Measurements from ENCODE around the gene KIAA1217. TPM values are rescaled to one million over a fixed set of nuclear protein-coding genes. Genes with fewer than 3 reads are reported as not detected.

KIAA1217 gene
- total RNA-seq, 1 experiment from 2014 or later: 1.1 TPM

- DNase-seq (ENCODE audit: low read depth in 1 of 2, low spot score in 2 of 2): no peak
- Histone ChIP-seq H3K27ac (no peak overlapping the region), H3K4me1 (replicated peaks) (no peaks in the 10 kb centered on the region), H3K36me3 (no peaks in the 10 kb centered on the region), H3K27me3 (replicated peaks) (no peaks in the 10 kb centered on the region), H3K4me3 (no peak overlapping the region), H3K9me3 (replicated peaks) (no peaks in the 10 kb centered on the region)
Measured at GRCh38 chr10:24303522-24304310, 94.8 kb downstream of the KIAA1217 start.

DNA sequence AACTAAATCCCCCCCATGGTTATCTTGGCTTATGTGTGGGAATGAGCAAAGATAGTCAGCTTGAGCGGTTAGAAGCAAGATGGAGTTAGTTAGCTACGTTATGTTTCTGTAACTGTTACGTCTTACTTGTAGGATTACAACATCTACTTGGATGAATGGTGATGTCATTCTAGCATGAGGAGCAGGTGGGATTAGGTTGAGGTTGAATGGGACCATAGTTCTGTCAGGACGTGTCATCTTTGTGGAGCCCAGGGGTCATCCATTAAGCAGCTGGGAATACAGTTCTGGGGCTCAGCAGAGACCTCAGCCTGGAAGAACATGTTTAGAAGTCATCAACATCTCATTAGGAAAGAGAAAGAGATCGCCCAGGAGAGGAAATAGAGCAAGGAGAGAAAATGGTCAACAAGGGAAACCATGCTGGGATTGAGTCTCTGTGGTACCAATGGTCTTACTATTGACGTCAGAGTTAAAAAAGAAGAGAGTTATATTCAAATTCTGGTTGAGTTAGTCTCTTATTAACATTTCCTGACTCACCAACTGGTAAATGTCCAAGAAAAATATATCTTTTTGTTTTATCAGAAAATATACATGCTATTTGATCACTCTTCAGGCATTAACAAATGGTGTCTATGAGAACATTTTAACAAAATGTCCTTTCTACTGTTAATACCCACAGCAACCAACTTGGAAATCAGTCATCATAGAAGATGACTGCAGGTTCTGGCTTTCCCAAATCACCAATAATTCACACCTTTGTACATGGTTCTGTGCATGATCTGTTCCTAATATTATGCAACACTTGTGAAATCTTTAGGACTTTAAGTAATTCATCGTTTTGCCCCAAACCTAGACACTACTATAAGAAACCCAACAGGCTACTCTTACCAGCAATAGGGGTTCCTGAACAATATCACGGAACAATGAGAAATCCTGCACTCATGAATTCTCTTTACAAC lies 96.9 kb downstream of the KIAA1217 start:
- Histone ChIP-seq H3K36me3 (no peaks in the 10 kb centered on the region), H3K9me3 (replicated peaks) (no peaks in the 10 kb centered on the region), H3K27ac (no peak overlapping the region), H3K4me3 (no peak overlapping the region), H3K27me3 (replicated peaks) (no peaks in the 10 kb centered on the region), H3K4me1 (replicated peaks) (no peaks in the 10 kb centered on the region)
- DNase-seq (ENCODE audit: low read depth in 1 of 2, low spot score in 2 of 2): no peak

DNA sequence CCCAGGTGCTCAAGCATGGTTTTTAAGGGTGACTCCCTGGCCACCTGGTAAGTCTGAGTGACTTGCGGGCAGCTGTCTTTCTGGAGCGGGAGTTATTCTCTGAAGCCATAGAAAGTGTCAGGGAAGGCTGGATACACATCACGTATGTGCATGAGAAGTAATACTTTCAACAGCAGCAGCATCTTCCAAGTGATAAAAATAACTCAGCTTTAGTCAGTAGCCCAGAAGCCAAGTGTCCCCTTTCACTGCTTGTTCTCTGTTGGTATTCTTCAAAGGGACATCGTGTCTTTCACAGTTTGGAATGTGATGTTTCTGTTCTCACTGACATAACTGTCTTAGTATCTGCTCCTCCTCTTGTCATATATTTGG lies 97.6 kb downstream of the KIAA1217 start:
- no peaks in the 10 kb centered on the region for H3K27me3 ChIP-seq (replicated peaks)
- no peaks in the 10 kb centered on the region for H3K4me1 ChIP-seq (replicated peaks)
- H3K27ac ChIP-seq: no peak overlapping the region
- H3K36me3 ChIP-seq: no peaks in the 10 kb centered on the region
- no peaks in the 10 kb centered on the region for H3K9me3 ChIP-seq (replicated peaks)
- DNase-seq (ENCODE audit: low read depth in 1 of 2, low spot score in 2 of 2): no peak
- H3K4me3 ChIP-seq: no peak overlapping the region

GRCh38 chr10:24307116-24307515 lies 98.2 kb downstream of the KIAA1217 start:
- Histone ChIP-seq H3K27ac (no peak overlapping the region), H3K27me3 (replicated peaks) (no peaks in the 10 kb centered on the region), H3K4me1 (replicated peaks) (no peaks in the 10 kb centered on the region), H3K4me3 (no peak overlapping the region), H3K36me3 (no peaks in the 10 kb centered on the region), H3K9me3 (replicated peaks) (no peaks in the 10 kb centered on the region)
- no peak for DNase-seq (ENCODE audit: low read depth in 1 of 2, low spot score in 2 of 2)

GRCh38 chr10:24307696-24308485 lies 99.0 kb downstream of the KIAA1217 start:
- no peaks in the 10 kb centered on the region for H3K9me3 ChIP-seq (replicated peaks)
- no peaks in the 10 kb centered on the region for H3K27me3 ChIP-seq (replicated peaks)
- no peaks in the 10 kb centered on the region for H3K4me1 ChIP-seq (replicated peaks)
- no peak for DNase-seq (ENCODE audit: low read depth in 1 of 2, low spot score in 2 of 2)
- H3K4me3 ChIP-seq: no peak overlapping the region
- H3K27ac ChIP-seq: no peak overlapping the region
- H3K36me3 ChIP-seq: no peaks in the 10 kb centered on the region

DNA sequence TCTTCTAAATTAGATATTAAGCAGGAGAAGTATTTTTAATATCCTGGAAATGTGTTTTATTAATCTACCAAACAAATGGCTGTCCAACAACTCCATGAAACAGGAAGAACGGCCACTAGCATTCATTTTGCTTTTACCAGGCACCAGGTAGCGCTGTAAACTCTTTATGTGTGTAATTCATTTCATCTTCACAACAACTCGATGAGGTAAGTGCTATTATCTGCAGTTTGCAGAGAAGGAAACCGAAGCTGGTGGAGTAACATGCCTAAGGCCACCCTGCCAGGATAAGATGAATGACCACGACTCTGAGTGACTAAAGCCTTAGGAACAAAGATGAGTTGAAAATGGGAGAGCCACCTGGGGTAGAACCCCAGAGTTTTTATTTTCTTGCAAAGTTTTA lies 101.2 kb downstream of the KIAA1217 start:
- Histone ChIP-seq H3K27ac (no peak overlapping the region), H3K4me1 (replicated peaks) (no peaks in the 10 kb centered on the region), H3K27me3 (replicated peaks) (no peaks in the 10 kb centered on the region), H3K4me3 (no peak overlapping the region), H3K36me3 (no peaks in the 10 kb centered on the region), H3K9me3 (replicated peaks) (no peaks in the 10 kb centered on the region)
- DNase-seq (ENCODE audit: low read depth in 1 of 2, low spot score in 2 of 2): no peak

- no peak for DNase-seq (ENCODE audit: low read depth in 1 of 2, low spot score in 2 of 2)
- Histone ChIP-seq H3K27ac (no peak overlapping the region), H3K9me3 (replicated peaks) (no peaks in the 10 kb centered on the region), H3K4me3 (no peak overlapping the region), H3K27me3 (replicated peaks) (no peaks in the 10 kb centered on the region), H3K36me3 (no peaks in the 10 kb centered on the region), H3K4me1 (replicated peaks) (peaks cover 9% of the 10 kb centered on the region)
Measured at GRCh38 chr10:24311888-24312287, 103.0 kb downstream of the KIAA1217 start.

DNA sequence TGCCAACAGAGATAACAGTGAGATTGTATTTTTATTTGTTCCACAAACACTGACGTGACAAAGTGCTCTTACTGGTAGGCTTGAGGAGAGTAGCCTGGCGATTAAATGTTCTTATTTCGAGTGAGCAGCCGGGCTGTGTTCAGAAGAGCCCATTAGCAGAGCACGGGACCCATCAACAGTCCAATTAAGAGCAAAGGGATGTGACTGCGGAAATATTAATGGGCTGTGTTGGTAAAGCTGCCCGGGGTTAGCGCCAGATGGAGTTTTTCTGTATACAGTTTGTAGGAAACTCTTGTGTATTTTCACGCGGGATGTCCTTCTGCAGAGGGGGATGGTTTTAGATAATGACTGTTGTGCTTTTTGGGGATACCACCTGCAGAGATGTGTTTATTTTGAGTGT lies 104.3 kb downstream of the KIAA1217 start:
- H3K36me3 ChIP-seq: no peaks in the 10 kb centered on the region
- H3K27me3 ChIP-seq (replicated peaks): no peaks in the 10 kb centered on the region
- H3K4me3 ChIP-seq: no peak overlapping the region
- H3K9me3 ChIP-seq (replicated peaks): no peaks in the 10 kb centered on the region
- no peak overlapping the region for H3K27ac ChIP-seq
- H3K4me1 ChIP-seq (replicated peaks): peaks cover 9% of the 10 kb centered on the region
- DNase-seq (ENCODE audit: low read depth in 1 of 2, low spot score in 2 of 2): no peak

DNA sequence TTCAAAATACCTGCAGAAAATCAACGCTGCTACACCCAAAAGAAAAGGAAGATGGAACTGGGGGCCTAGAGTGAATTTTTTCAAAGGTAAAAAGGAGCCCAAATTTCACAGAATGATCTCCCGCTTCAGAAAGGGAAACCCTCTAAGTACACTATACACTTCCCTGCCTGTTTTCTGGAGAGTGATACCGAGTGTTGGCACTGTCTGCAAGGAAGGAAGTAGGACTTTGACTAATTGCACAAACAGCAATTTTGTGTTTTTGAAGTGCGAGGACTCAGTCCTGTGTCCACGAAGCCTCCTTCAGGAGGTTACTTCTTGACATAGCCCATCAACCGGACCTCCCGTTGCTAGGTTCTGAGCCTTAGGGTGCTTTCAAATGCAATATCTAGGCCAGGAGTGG lies 106.3 kb downstream of the KIAA1217 start:
- Histone ChIP-seq H3K9me3 (replicated peaks) (no peaks in the 10 kb centered on the region), H3K27ac (no peak overlapping the region), H3K27me3 (replicated peaks) (no peaks in the 10 kb centered on the region), H3K4me1 (replicated peaks) (peaks cover 9% of the 10 kb centered on the region), H3K36me3 (no peaks in the 10 kb centered on the region), H3K4me3 (no peak overlapping the region)
- DNase-seq (ENCODE audit: low read depth in 1 of 2, low spot score in 2 of 2): no peak

- Histone ChIP-seq H3K36me3 (no peaks in the 10 kb centered on the region), H3K4me1 (replicated peaks) (peaks cover 9% of the 10 kb centered on the region)
- no peak for DNase-seq (ENCODE audit: low read depth in 1 of 2, low spot score in 2 of 2)
Measured at GRCh38 chr10:24318517-24318916, 109.6 kb downstream of the KIAA1217 start.

GRCh38 chr10:24320373-24320772 lies 111.4 kb downstream of the KIAA1217 start:
- H3K27me3 ChIP-seq (replicated peaks): no peaks in the 10 kb centered on the region
- no peak overlapping the region for H3K27ac ChIP-seq
- no peak for DNase-seq (ENCODE audit: low read depth in 1 of 2, low spot score in 2 of 2)
- peaks cover 9% of the 10 kb centered on the region for H3K4me1 ChIP-seq (replicated peaks)
- H3K36me3 ChIP-seq: no peaks in the 10 kb centered on the region
- H3K9me3 ChIP-seq (replicated peaks): no peaks in the 10 kb centered on the region
- H3K4me3 ChIP-seq: no peak overlapping the region

More at GRCh38 chr10:24318517-24318916, 109.6 kb downstream of the KIAA1217 start:
- H3K27me3 ChIP-seq (replicated peaks): no peaks in the 10 kb centered on the region
- no peaks in the 10 kb centered on the region for H3K9me3 ChIP-seq (replicated peaks)
- no peak overlapping the region for H3K4me3 ChIP-seq
- no peak overlapping the region for H3K27ac ChIP-seq

DNA sequence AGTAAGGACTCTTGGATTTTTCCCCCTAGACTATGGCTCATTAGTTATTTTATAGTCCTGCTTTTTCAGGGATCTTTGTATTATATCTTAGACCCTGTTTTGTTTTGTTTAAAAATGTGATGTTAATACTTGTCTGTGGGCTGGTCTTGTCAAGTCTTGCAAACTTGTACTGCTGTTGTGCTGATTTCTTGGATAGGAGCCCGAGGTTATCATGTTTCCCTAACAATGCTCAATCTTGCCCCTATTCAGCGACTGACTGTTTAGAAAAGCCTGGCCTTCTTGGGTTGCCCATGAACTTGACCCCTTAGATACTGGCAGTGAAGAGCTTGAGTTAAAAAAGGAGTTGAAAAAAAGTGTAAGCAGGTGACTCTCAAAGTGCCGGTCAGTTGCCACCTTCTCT lies 115.7 kb downstream of the KIAA1217 start:
- Histone ChIP-seq H3K9me3 (replicated peaks) (no peaks in the 10 kb centered on the region), H3K36me3 (no peaks in the 10 kb centered on the region), H3K4me3 (no peak overlapping the region), H3K27ac (no peak overlapping the region), H3K4me1 (replicated peaks) (no peaks in the 10 kb centered on the region), H3K27me3 (replicated peaks) (no peaks in the 10 kb centered on the region)
- DNase-seq (ENCODE audit: low read depth in 1 of 2, low spot score in 2 of 2): no peak

GRCh38 chr10:24331457-24331856 lies 122.5 kb downstream of the KIAA1217 start:
- H3K9me3 ChIP-seq (replicated peaks): no peaks in the 10 kb centered on the region
- no peaks in the 10 kb centered on the region for H3K36me3 ChIP-seq
- no peaks in the 10 kb centered on the region for H3K27me3 ChIP-seq (replicated peaks)
- H3K4me3 ChIP-seq: no peak overlapping the region
- DNase-seq (ENCODE audit: low read depth in 1 of 2, low spot score in 2 of 2): no peak
- H3K4me1 ChIP-seq (replicated peaks): no peaks in the 10 kb centered on the region
- no peak overlapping the region for H3K27ac ChIP-seq

Measured in SJSA1 (cell line).